Stomach (tissue), 9 donors: ENCODE measurements around the gene ATP6V0C. TPM values are rescaled to one million over a fixed set of nuclear protein-coding genes. Genes with fewer than 3 reads are reported as not detected.

Experiments
- DNase-seq, 2 donors: peaks; one replicate each; pipeline versions ENCODE4 v3.0.0 to v3.0.0-alpha.2; 2013 to 2019
- H3K27ac ChIP-seq, 5 donors: fragments of 200-600 bp in 4 of 5; sonication (generic) in 4 of 5; one replicate each; pipeline ENCODE4 v1.5.1; 2013 to 2019; ENCODE audit warnings: mild to moderate bottlenecking in 1 of 5, moderate library complexity in 1 of 5
- H3K27me3 ChIP-seq, 3 donors: fragments of 200-600 bp; sonication (generic); one replicate each; pipeline ENCODE4 v1.5.1; 2017 to 2019; ENCODE audit warnings: mixed run types in 1 of 3
- H3K36me3 ChIP-seq, 4 donors: fragments of 200-600 bp; sonication (generic); 1 replicate in 3 of 4; 2 replicates in 1 of 4; pipeline ENCODE4 v1.5.1; 2016 to 2019
- H3K4me1 ChIP-seq, 4 donors: fragments of 200-600 bp; sonication (generic); one replicate each; pipeline ENCODE4 v1.5.1; 2016 to 2019
- H3K4me3 ChIP-seq, 4 donors: fragments of 200-600 bp; sonication (generic) in 3 of 4; one replicate each; pipeline ENCODE4 v1.5.1; 2016 to 2019; ENCODE audit warnings: mild to moderate bottlenecking in 1 of 4
- H3K9me3 ChIP-seq, 4 donors: fragments of 200-600 bp; sonication (generic); one replicate each; pipeline ENCODE4 v1.5.1; 2016 to 2019
- CTCF ChIP-seq, 7 experiments: fragments of 450-650 bp in 4 of 7; fragments of 200-600 bp in 3 of 7; sonication (generic) in 3 of 7; IDR thresholded peaks; one replicate each; pipeline ENCODE4 v1.5.1; 2016 to 2019; ENCODE audit warnings: antibody characterized with exemption in 7 of 7, control low read depth in 2 of 7, mild to moderate bottlenecking in 1 of 7
- EP300 ChIP-seq: sonication (generic); formaldehyde crosslinking; IDR thresholded peaks from one replicate; pipeline ENCODE4 v1.6.1; 2017; ENCODE audit warnings: antibody characterized with exemption
- POLR2A ChIP-seq, 4 donors: fragments of 450-650 bp; IDR thresholded peaks; one replicate each; pipeline ENCODE4 v1.6.1; 2016; ENCODE audit warnings: antibody characterized with exemption in 4 of 4, control low read depth in 2 of 4, mild to moderate bottlenecking in 1 of 4, moderate library complexity in 1 of 4
- POLR2AphosphoS5 ChIP-seq, 3 donors: sonication (generic); formaldehyde crosslinking; IDR thresholded peaks; one replicate each; pipeline ENCODE4 v1.6.1; 2016; ENCODE audit warnings: antibody characterized with exemption in 3 of 3
- WGBS, 5 donors: extraction: QIAGEN DNeasy Blood & Tissue Kit in 3 of 5; methylation state at CpG; one replicate each; pipeline versions ENCODE4 v1.1.5 to v1.1.7; 2013 to 2018; 5-methylcytosine and 5-hydroxymethylcytosine counted together
- intact Hi-C: fragments of 100-400 bp; cut with DNase I; formaldehyde crosslinking; loops from one replicate; pipeline ENCODE4 v1.15.1; 2023; ENCODE audit warnings: low total_unique reads
- polyA plus RNA-seq, 3 donors: library from polyadenylated mRNA; stranded (reverse); fragments of 200-250 nt; gene quantifications; one replicate each; pipeline ENCODE4 v1.2.3, GENCODE V29; 2013
- total RNA-seq, 5 donors: library from RNA; depleted of rRNA; stranded (reverse); fragments of >200 nt; gene quantifications; one replicate each; pipeline versions ENCODE4 v1.1.0 to v1.2.3, GENCODE V29; 2014 to 2016
- donor health status: healthy with polysubstance abuse.
- donor health status: Bipolar disorder and iron deficiency.
- donor health status: healthy.

ATP6V0C gene
- total and polyA plus RNA-seq, 8 donors = 8.1 to 169 (median 75.3) TPM

DNA sequence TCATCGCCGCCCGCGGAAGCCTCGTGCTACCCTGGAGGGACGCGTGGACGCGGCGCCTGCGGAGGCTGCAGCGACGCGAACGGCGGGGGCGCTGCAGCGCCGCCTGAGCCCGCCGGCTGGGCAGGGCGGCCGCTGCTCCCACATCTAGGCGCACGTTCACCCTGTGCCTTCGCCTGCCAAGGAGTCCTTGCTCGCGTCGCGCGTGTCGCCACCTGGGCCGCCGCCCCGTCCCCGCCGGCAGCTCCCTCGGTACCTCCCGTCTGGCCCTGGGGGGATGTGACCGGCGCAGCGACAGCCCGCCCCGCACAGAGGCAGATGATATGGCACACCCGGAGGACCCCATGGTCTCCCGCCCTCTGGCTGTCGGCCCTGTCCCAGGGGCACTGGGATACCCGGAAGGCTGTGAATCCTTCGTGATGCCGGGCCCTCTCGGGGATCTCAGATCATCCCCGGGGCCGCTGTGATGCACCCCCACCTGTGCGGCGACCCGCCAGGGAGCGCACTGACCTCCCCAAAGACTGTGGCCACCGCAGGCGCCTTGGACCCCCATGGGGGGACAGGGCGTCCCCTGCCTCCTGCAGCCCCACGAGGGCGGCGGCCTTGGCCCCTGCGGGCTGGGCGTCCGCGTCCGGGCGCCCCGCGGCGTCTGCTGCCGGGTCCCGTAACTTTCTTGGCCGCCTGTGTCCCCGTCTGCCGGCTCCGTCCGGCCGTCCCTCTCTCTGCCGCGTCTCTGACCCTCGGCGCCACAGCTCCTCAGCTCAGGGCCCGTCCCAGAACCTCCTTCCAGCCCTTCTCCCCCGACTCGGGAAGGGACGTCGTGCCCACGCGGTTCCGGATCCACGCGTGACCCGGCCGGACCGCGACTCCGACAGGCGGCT lies 39.5 kb upstream of the ATP6V0C start:
- Histone ChIP-seq H3K27ac (peak overlapping the region; percentile 85 to 93 (median 89)), H3K9me3 (no peaks in the 10 kb centered on the region), H3K4me1 (peaks cover 48 to 70% (median 64%) of the 10 kb centered on the region in 4 donors), H3K4me3 (peak overlapping the region; percentile 60 to 90 (median 80)), H3K36me3 (peaks cover 0 to 2% (median 0%) of the 10 kb centered on the region in 4 donors), H3K27me3 (peaks cover 19 to 46% (median 44%) of the 10 kb centered on the region in 3 donors)
- 0 to 1% (median 0%) methylated on average over 19 to 100 of the region's 100 CpGs for WGBS, 5 donors
- intact Hi-C loops = no loop called here
- DNase-seq = peak; percentile 60 to 82
- TF ChIP-seq EP300 = no peak
- TF ChIP-seq CTCF (IDR thresholded peaks at IDR 0.05) = peak in 3 of 7 experiments; percentile 12 to 56 (median 25)

GRCh38 chr16:2474877-2475412 lies 38.8 kb upstream of the ATP6V0C start, which contains the start of gene TBC1D24:
TSS of gene TBC1D24 (plus strand) at chr16:2475127. CDS start at chr16:2496149, 21,022 bp downstream.
- peak; percentile 90 to 97 for DNase-seq
- peaks cover 0 to 5% (median 2%) of the 10 kb centered on the region in 4 donors for H3K36me3 ChIP-seq
- TF ChIP-seq POLR2AphosphoS5 (IDR thresholded peaks at IDR 0.05) (peak; percentile 56 to 87 (median 72)), CTCF (IDR thresholded peaks at IDR 0.05) (no peak)
- peaks cover 48 to 67% (median 61%) of the 10 kb centered on the region in 4 donors for H3K4me1 ChIP-seq
- H3K27me3 ChIP-seq = peaks cover 19 to 39% (median 37%) of the 10 kb centered on the region in 3 donors
- intact Hi-C loops = no loop called here
- H3K9me3 ChIP-seq = no peaks in the 10 kb centered on the region
- H3K27ac ChIP-seq = peak within 1 kb of the TSS; percentile 85 to 93 (median 89)
- WGBS, 5 donors = 0 to 2% (median 0%) methylated on average over 1 to 76 of the region's 77 CpGs
- peak within 1 kb of the TSS; percentile 60 to 90 (median 80) for H3K4me3 ChIP-seq

DNA sequence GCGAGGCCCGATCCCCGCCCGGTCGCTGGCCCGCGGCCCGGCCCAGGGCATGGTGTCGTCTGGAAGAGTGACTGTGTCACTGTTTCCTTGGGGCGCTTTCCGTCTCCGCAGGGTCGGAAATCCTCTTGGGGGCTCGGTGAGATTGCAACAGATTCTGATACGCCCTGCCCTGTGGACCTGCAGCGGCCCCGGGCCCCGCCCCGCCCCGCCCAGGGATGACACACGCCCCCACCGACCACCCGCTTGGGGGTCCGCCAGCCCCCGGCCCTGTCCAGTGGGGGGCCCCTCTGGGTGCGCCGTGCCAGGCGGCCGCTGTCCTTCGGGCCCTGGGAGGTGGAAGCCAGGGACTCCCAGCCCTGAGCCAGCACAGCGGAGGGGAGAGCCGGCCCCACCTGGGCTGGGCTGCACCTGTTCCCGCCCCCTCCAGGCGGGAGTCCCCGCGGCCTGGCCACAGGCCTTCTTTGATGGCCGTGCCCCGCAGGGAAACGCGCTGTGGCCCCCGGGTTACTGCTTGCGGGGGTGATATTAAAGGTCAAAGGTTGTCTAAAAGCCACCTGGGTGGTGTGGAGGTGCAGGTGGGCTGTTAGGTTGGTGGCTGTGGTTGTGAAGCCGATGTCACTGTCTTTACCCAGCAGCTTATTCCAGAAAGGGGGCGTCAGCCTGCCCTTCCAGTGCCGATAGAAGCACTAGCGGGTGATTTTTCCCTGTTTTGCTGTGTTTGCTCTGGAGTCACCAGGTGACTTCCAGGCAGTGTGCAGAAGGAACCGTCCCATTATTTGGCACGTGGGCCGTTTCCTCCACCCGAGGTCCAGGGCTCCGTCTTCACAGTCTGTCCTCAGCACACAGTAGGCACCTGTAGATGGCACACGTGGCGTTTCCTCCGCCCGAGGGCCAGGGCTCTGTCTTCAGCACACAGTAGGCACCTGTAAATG lies 38.1 kb upstream of the ATP6V0C start:
- H3K27me3 ChIP-seq = peaks cover 19 to 31% (median 29%) of the 10 kb centered on the region in 3 donors
- H3K27ac ChIP-seq = peak overlapping the region; percentile 56 to 93 (median 70)
- 5 to 24% (median 10%) methylated on average over 19 to 55 of the region's 55 CpGs for WGBS, 5 donors
- DNase-seq = peak; percentile 53 to 67
- peak overlapping the region; percentile 60 to 90 (median 80) for H3K4me3 ChIP-seq
- H3K4me1 ChIP-seq = peaks cover 49 to 67% (median 62%) of the 10 kb centered on the region in 4 donors
- H3K9me3 ChIP-seq = no peaks in the 10 kb centered on the region
- TF ChIP-seq POLR2A (IDR thresholded peaks at IDR 0.05) (no peak), POLR2AphosphoS5 (IDR thresholded peaks at IDR 0.05) (no peak), CTCF (IDR thresholded peaks at IDR 0.05) (no peak), EP300 (no peak)
- peaks cover 0 to 5% (median 2%) of the 10 kb centered on the region in 4 donors for H3K36me3 ChIP-seq
- intact Hi-C loops = no loop called here

DNA sequence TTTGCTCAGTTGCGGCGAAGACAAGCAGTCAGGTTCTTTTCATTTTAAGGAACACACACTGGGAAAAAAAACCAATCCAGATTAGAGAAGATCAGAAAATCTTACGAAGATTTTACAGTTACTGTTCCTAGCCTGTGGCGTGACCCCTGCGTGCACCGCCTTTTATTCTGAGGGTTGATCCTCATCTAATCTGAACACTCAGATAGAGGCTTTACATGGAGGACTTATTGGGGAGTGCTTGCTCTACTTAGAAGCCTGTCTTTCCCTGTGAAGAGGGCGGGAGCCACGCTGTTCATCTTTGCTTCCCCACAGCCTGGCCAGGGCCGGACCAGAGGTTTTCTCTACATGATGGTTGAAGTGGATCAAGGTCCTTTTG lies 37.4 kb upstream of the ATP6V0C start:
- no peak for TF ChIP-seq CTCF (IDR thresholded peaks at IDR 0.05)
- Histone ChIP-seq H3K27ac (peak overlapping the region; percentile 56 to 93 (median 61)), H3K9me3 (no peaks in the 10 kb centered on the region), H3K36me3 (peaks cover 0 to 5% (median 2%) of the 10 kb centered on the region in 4 donors), H3K27me3 (peaks cover 19 to 25% (median 23%) of the 10 kb centered on the region in 3 donors), H3K4me3 (peak overlapping the region; percentile 60 to 90 (median 80)), H3K4me1 (peaks cover 48 to 67% (median 61%) of the 10 kb centered on the region in 4 donors)
- DNase-seq = no peak
- intact Hi-C loops = no loop called here
- 51 to 73% (median 69%) methylated on average over 9 of the region's 9 CpGs for WGBS, 5 donors
